Glutamatergic neuron (in vitro differentiated cells): ENCODE measurements around the gene TXNRD1. TPM values are rescaled to one million over a fixed set of nuclear protein-coding genes. Genes with fewer than 3 reads are reported as not detected.

Source experiments
- DNase-seq: peaks from one replicate; pipeline ENCODE4 v3.0.0; 2022
- H3K27ac Mint-ChIP-seq: one replicate; pipeline ENCODE4 v1.8.0; 2020; ENCODE audit warnings: mild to moderate bottlenecking, mixed read lengths, inconsistent platforms; ENCODE audit not compliant: unreplicated experiment
- H3K27me3 Mint-ChIP-seq: one replicate; pipeline ENCODE4 v1.8.0; 2020; ENCODE audit warnings: mild to moderate bottlenecking, moderate library complexity, mixed read lengths, inconsistent platforms; ENCODE audit not compliant: unreplicated experiment
- H3K36me3 Mint-ChIP-seq: one replicate; pipeline ENCODE4 v1.8.0; 2020; ENCODE audit warnings: mild to moderate bottlenecking, mixed read lengths, inconsistent platforms; ENCODE audit not compliant: unreplicated experiment
- H3K4me1 Mint-ChIP-seq: one replicate; pipeline ENCODE4 v1.8.0; 2020; ENCODE audit warnings: mild to moderate bottlenecking, low read depth, mixed read lengths, inconsistent platforms; ENCODE audit not compliant: unreplicated experiment
- H3K4me3 Mint-ChIP-seq: one replicate; pipeline ENCODE4 v1.8.0; 2020; ENCODE audit warnings: mild to moderate bottlenecking, mixed read lengths, inconsistent platforms; ENCODE audit not compliant: unreplicated experiment
- H3K9me3 Mint-ChIP-seq: one replicate; pipeline ENCODE4 v1.8.0; 2020; ENCODE audit warnings: mild to moderate bottlenecking, moderate library complexity, mixed read lengths, inconsistent platforms; ENCODE audit not compliant: unreplicated experiment
- total RNA-seq: library from RNA; stranded (reverse); fragmentation: NEBNext Ultra II Directional; extraction: Animal tissue kit (Norgen Biotek cat#: 25700); gene quantifications from one replicate; pipeline ENCODE4 v1.2.1, GENCODE V29; 2021; ENCODE audit not compliant: unreplicated experiment
- TF ChIP-seq, protein P1 (sequence below): fragments of 200-600 bp; sonication (generic); IDR thresholded peaks from one replicate; pipeline ENCODE4 v1.5.0; 2021; ENCODE audit not compliant: partially characterized antibody, unreplicated experiment

The TXNRD1 gene
- total RNA-seq, 1 donor from 2014 or later = 81.1 TPM

DNA sequence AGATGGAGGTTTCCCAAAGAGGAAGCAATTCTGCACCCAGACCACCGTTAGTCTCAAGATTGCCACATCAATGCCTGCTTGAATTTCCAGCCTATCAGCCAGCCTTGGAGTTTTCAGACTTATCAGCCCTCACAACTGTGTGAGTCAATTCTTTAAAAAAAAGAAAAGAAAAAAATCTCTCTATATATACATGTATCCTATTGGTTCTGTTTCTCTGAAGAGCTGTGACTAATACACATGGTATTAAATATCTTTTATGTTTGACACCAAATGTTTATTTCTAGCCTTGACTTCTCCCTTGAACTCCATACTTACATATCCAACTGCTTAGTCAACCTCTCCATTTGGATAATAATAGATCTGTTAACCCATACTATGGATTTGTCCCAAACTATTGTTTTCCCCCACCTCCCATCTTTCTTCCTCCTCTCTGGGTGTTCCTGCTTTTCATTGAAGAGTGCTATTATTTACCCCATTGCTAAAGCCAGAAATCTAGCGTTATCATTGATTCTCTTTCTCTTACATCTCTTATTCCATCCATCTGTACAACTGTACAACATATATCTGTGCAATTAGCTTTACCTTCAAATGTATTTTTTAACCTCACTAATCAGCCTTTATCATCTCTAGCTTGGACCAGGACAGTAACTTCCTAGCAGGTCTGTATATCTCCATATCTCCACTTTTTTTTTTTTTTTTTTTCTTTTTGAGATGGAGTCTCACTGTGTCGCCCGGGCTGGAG is 65.3 kb downstream of the TXNRD1 start:
- H3K27me3 Mint-ChIP-seq = peaks cover 4% of the 10 kb centered on the region
- TF ChIP-seq, protein P1, sequence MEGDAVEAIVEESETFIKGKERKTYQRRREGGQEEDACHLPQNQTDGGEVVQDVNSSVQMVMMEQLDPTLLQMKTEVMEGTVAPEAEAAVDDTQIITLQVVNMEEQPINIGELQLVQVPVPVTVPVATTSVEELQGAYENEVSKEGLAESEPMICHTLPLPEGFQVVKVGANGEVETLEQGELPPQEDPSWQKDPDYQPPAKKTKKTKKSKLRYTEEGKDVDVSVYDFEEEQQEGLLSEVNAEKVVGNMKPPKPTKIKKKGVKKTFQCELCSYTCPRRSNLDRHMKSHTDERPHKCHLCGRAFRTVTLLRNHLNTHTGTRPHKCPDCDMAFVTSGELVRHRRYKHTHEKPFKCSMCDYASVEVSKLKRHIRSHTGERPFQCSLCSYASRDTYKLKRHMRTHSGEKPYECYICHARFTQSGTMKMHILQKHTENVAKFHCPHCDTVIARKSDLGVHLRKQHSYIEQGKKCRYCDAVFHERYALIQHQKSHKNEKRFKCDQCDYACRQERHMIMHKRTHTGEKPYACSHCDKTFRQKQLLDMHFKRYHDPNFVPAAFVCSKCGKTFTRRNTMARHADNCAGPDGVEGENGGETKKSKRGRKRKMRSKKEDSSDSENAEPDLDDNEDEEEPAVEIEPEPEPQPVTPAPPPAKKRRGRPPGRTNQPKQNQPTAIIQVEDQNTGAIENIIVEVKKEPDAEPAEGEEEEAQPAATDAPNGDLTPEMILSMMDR = no peak
- no peak overlapping the region for H3K27ac Mint-ChIP-seq
- H3K4me1 Mint-ChIP-seq = no peaks in the 10 kb centered on the region
- peaks cover 3% of the 10 kb centered on the region for H3K9me3 Mint-ChIP-seq
- H3K4me3 Mint-ChIP-seq = no peak overlapping the region
- no peak for DNase-seq
- H3K36me3 Mint-ChIP-seq = no peaks in the 10 kb centered on the region

DNA sequence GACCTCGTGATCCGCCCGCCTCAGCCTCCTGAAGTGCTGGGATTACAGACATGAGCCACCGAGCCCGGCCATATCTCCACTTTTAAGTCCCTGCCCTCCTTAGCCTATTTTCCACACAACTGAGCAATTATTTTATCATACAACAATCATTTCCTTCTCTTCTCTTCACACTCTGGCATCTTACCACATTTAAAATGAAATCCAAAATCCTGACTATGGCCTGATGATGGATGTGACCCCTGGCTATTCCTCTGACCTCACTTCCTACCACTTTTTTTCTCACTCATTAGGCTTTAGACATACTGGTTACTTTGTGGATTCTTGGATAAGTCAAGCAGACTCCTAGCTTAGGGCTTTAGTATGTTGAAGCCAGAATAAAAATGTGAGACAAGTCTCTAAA is 66.1 kb downstream of the TXNRD1 start:
- peaks cover 4% of the 10 kb centered on the region for H3K27me3 Mint-ChIP-seq

DNA sequence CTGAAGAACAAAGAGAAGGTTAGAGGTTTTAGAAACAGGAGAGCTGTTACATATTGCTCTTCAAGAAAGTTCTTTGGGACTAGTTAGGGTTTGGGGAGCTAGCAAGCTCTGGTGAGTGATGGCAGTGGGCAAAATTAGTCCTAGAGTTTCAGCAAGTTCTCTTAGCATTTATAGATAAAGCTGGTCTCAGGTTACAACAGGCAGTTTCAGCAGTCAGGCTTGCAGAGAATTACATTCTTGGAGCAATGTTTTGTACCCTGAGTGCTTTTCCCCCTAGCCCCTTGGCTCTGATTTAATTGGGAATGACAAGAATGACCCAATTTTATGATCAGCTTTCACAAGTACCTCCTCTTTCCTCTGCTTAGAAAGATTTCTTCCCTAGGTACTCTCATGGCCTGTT is 66.5 kb downstream of the TXNRD1 start:
- Mint-ChIP-seq H3K9me3 (peaks cover 6% of the 10 kb centered on the region), H3K36me3 (no peaks in the 10 kb centered on the region), H3K27me3 (peaks cover 7% of the 10 kb centered on the region), H3K4me3 (no peak overlapping the region), H3K27ac (no peak overlapping the region), H3K4me1 (peaks cover 2% of the 10 kb centered on the region)
- DNase-seq = no peak
- TF ChIP-seq, protein P1 = no peak

More for the DNA sequence above, 66.1 kb downstream of the TXNRD1 start:
- Mint-ChIP-seq H3K4me3 (no peak overlapping the region), H3K27ac (no peak overlapping the region), H3K36me3 (no peaks in the 10 kb centered on the region), H3K4me1 (peaks cover 1% of the 10 kb centered on the region), H3K9me3 (peaks cover 3% of the 10 kb centered on the region)
- TF ChIP-seq, protein P1 = no peak
- DNase-seq = no peak

DNA sequence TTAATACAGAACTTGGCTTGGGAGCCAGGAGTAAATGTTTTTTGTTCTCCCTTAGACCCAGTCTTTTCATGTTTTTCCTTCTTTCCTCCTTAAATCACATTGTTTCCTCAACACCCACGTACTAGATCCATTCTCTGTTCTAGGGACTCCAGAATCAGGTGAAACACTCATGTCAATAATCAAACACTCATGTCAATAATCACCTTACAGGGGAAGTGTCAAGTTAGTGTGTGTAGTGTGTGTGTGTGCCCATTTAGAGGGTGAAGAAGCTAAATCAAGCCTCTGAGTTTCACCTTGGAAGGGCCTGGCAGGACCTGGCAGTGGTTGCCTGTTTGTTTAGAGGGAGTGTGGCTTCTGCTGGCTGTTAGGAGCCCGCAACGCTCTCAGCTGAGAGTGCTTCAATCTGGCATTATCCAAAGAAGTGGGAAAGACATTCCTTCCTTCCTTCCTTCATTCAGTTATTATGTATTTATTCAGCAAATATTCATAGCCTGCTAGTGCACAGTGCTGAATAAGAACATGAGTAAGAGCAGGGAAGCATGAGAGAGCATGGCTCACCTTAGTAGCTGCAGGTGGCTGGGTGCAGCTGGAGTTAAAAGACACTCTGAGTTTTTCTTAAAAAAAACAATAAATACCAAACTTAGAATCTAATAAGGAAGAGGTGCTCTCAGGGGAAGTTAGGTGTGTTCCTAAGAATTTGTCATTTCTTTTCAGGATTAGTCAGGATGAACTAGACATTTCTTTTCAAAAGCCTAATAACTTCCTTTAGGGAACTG is 70.3 kb downstream of the TXNRD1 start:
- Mint-ChIP-seq H3K4me1 (peaks cover 10% of the 10 kb centered on the region), H3K9me3 (peaks cover 12% of the 10 kb centered on the region), H3K36me3 (no peaks in the 10 kb centered on the region), H3K27me3 (peaks cover 7% of the 10 kb centered on the region), H3K27ac (peak overlapping the region; percentile 99), H3K4me3 (peak overlapping the region; percentile 98)
- TF ChIP-seq, protein P1 = no peak
- DNase-seq = no peak
